GM19351 (cell line): ENCODE results near the gene FNDC11.

ENCODE experiments used
- ATAC-seq: cut with Tn5 transposase; IDR thresholded peaks from one replicate; pipeline ENCODE4 v1.9.1; 2021; ENCODE audit warnings: mild to moderate bottlenecking, moderate library complexity; ENCODE audit not compliant: unreplicated experiment

Gene FNDC11

GRCh38 chr20:63539092-63539430, 14.9 kb upstream of the FNDC11 start:
- ATAC-seq: no peak

- no peak for ATAC-seq
Observed at GRCh38 chr20:63539441-63540370, 14.3 kb upstream of the FNDC11 start.

GRCh38 chr20:63540417-63541186, 13.4 kb upstream of the FNDC11 start:
- ATAC-seq: no peak

- no peak for ATAC-seq
Observed at GRCh38 chr20:63541371-63541770, 12.6 kb upstream of the FNDC11 start.

- no peak for ATAC-seq
Observed at GRCh38 chr20:63542031-63542559, 11.9 kb upstream of the FNDC11 start.

- ATAC-seq: no peak
Observed at GRCh38 chr20:63542696-63543095, 11.3 kb upstream of the FNDC11 start.

GRCh38 chr20:63543131-63543530, 10.8 kb upstream of the FNDC11 start:
- ATAC-seq: no peak

- no peak for ATAC-seq
Observed at GRCh38 chr20:63543733-63544132, 10.2 kb upstream of the FNDC11 start.

- no peak for ATAC-seq
Observed at GRCh38 chr20:63544241-63544957, 9.6 kb upstream of the FNDC11 start.

- no peak for ATAC-seq
Observed at GRCh38 chr20:63544958-63545516, 8.9 kb upstream of the FNDC11 start.

- ATAC-seq: no peak
Observed at GRCh38 chr20:63545814-63546213, 8.1 kb upstream of the FNDC11 start.

GRCh38 chr20:63546256-63546955, 7.6 kb upstream of the FNDC11 start:
- ATAC-seq: no peak

GRCh38 chr20:63546956-63547724, 6.8 kb upstream of the FNDC11 start:
- no peak for ATAC-seq

- ATAC-seq: no peak
Observed at GRCh38 chr20:63547725-63548480, 6.1 kb upstream of the FNDC11 start, which contains the start of gene SRMS. SRMS (minus strand) TSS chr20:63547749; CDS start chr20:63547463, 286 bp downstream.

- ATAC-seq: no peak
Observed at GRCh38 chr20:63548542-63548941, 5.4 kb upstream of the FNDC11 start.

GRCh38 chr20:63549019-63549418, 4.9 kb upstream of the FNDC11 start:
- no peak for ATAC-seq

GRCh38 chr20:63549679-63550282, 4.2 kb upstream of the FNDC11 start:
- no peak for ATAC-seq

- no peak for ATAC-seq
Observed at GRCh38 chr20:63551068-63551467, 2.9 kb upstream of the FNDC11 start.
